HG03432 (cell line): ENCODE data around the gene SPOCK1.
"Not testable (repeated sequence)": the region's sequence is repeated elsewhere in the genome, so short reads cannot be mapped to it uniquely, and the experiment has no call there.

Experiments
- ATAC-seq: cut with Tn5 transposase; IDR thresholded peaks from one replicate; pipeline ENCODE4 v1.9.1; 2021; ENCODE audit warnings: mild to moderate bottlenecking, moderate library complexity; ENCODE audit not compliant: unreplicated experiment

SPOCK1 gene

DNA sequence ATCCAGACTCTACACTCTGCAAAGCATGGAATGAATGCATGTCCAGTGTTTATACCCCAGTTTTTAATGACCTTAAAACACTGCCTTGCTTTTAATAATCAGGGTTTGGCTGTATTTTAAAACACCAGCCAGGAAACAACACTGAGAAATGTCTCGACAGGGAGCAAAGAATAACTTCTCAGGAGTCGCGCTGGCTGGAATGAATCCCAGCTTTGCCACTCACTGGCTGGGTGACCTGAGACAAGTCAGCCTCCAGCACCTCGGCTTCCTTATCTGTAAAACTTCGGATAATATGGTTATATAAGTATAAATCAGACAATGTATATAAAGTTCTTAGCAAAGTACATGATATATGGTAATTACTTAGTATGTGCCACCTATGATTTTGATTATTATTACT, 505.0 kb downstream of the SPOCK1 start:
- ATAC-seq: no peak

- no peak for ATAC-seq
Measured at GRCh38 chr5:136992796-136993489, 506.2 kb downstream of the SPOCK1 start.

DNA sequence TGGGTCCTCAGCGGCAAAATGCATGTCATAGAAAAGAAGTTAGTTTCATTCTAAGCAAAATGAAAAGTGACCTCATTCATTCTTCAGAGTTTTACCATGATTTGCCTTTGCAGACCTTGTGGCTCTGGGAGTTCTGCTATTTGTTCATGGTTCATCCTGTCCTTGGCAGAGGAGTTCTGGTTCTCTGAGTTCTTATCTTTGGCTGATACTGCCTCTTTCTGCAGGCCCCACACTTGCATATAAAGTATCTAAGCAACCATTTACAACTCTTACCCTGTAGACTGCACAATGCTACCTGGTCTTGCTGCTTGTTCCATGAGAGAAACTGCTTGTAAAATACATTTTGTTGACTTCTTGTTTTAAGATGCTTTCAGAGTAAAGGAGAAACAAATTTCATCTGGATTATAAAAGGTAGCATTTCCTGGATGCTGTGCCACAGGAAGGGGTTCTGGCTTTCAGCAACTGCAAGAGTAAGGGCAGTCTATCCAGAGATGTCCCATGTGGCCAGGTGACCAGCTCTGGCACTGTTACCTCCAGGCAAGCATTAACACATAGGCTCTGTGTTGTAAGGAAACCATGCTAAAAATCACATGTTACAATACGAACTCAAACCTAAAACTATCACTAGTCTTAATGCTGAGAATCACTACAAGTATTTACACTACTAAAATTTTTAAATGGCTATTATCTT, 513.2 kb downstream of the SPOCK1 start:
- ATAC-seq: no peak

GRCh38 chr5:136984772-136985446, 514.2 kb downstream of the SPOCK1 start:
- no peak for ATAC-seq

GRCh38 chr5:136981936-136982335, 517.2 kb downstream of the SPOCK1 start:
- no peak for ATAC-seq

DNA sequence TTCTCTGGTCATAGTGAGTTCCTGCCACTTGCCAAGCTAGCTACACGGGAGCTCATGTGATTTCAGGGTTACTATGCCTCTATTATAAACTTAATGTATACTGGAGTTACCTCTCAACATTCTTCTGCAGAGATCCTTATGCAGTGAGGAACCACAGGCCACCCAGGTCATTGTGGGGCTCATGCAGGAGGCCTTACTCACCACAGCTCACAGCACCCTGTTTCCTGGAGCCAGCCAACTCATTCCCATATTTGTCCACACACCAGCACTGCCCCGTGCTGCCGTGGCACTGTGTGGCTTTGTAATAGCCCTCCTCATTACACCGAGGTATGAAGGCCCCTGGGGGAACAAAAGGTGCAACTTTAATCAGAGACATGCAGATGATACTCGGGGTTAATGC, 520.0 kb downstream of the SPOCK1 start:
- no peak for ATAC-seq

GRCh38 chr5:136963504-136963903, 535.6 kb downstream of the SPOCK1 start:
- ATAC-seq: no peak

DNA sequence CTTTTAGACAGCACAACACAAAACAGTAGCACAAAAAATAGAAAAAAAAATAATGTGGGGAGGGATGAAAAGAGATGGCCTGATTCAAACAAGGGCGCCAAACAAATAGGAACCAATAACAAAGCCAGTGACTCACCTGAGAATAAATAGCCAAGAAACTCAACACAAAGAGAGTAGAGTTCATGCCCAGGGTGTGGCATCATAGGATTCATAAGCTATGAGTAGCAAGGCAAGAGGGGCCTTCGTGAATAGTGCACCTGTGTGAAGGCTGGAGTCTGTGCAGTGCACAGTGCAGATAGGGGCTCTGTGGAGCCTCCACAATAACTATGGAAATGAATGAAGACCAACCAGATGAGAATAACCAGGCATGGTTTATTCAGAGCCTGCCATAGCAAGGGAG, 541.7 kb downstream of the SPOCK1 start:
- ATAC-seq: no peak

DNA sequence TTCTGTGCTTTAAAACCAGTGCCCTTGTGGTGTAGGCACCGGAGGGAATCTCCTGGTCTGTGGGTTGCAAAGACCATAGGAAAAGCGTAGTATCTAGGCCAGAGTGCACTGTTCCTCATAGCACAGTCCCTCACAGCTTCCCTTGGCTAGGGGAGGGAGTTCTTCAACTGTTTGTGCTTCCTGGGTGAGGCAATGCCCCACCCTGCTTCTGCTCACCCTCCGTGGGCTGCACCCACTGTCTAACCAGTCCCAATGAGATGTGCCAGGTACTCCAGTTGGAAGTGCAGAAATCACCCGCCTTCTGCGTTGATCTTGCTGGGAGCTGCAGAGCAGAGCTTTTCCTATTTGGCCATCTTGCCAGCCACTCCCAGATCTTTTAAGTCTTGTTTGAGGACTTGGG, 545.0 kb downstream of the SPOCK1 start:
- not testable (repeated sequence) for ATAC-seq

- ATAC-seq: not testable (repeated sequence)
Measured at GRCh38 chr5:136953346-136954069, 545.6 kb downstream of the SPOCK1 start.

GRCh38 chr5:136927571-136927970, 571.6 kb downstream of the SPOCK1 start:
- ATAC-seq: no peak

- no peak for ATAC-seq
Measured at GRCh38 chr5:136926073-136926472, 573.1 kb downstream of the SPOCK1 start.
